Suprapubic skin (tissue), 4 donors: Measurements from ENCODE around the gene SLC8A1. TPM values are rescaled to one million over a fixed set of nuclear protein-coding genes. Genes with fewer than 3 reads are reported as not detected.

Experiments
- DNase-seq, 2 donors: peaks; one replicate each; pipeline ENCODE4 v3.0.0-alpha.2; 2019; ENCODE audit warnings: low spot score in 2 of 2
- H3K27ac ChIP-seq: fragments of 200-600 bp; sonication (generic); one replicate; pipeline ENCODE4 v1.5.1; 2019
- H3K27me3 ChIP-seq: fragments of 200-600 bp; sonication (generic); one replicate; pipeline ENCODE4 v1.5.1; 2019
- H3K36me3 ChIP-seq: fragments of 200-600 bp; sonication (generic); one replicate; pipeline ENCODE4 v1.5.1; 2019
- H3K4me1 ChIP-seq: fragments of 200-600 bp; sonication (generic); one replicate; pipeline ENCODE4 v1.5.1; 2019
- H3K4me3 ChIP-seq: fragments of 200-600 bp; sonication (generic); one replicate; pipeline ENCODE4 v1.5.1; 2019; ENCODE audit warnings: mild to moderate bottlenecking
- H3K9me3 ChIP-seq: fragments of 200-600 bp; sonication (generic); one replicate; pipeline ENCODE4 v1.5.1; 2019
- CTCF ChIP-seq, 2 donors: fragments of 200-600 bp in 1 of 2; fragments of 450-650 bp in 1 of 2; sonication (generic) in 1 of 2; IDR thresholded peaks; one replicate each; pipeline ENCODE4 v1.5.1; 2016 to 2019; ENCODE audit warnings: antibody characterized with exemption in 2 of 2, mild to moderate bottlenecking in 1 of 2, moderate library complexity in 1 of 2
- EP300 ChIP-seq: sonication (generic); formaldehyde crosslinking; IDR thresholded peaks from one replicate; pipeline ENCODE4 v1.6.1; 2017; ENCODE audit warnings: antibody characterized with exemption
- POLR2A ChIP-seq, 2 donors: fragments of 450-650 bp; IDR thresholded peaks; one replicate each; pipeline ENCODE4 v1.6.1; 2017; ENCODE audit warnings: antibody characterized with exemption in 2 of 2, mild to moderate bottlenecking in 2 of 2, moderate library complexity in 2 of 2
- POLR2AphosphoS5 ChIP-seq, 3 donors: sonication (generic); formaldehyde crosslinking; IDR thresholded peaks; one replicate each; pipeline ENCODE4 v1.6.1; 2017; ENCODE audit warnings: antibody characterized with exemption in 3 of 3
- WGBS: methylation state at CpG from one replicate; pipeline ENCODE4 v1.1.5; 2018; 5-methylcytosine and 5-hydroxymethylcytosine counted together
- total RNA-seq, 4 donors: library from RNA; depleted of rRNA; stranded (reverse); fragments of >200 nt; gene quantifications; one replicate each; pipeline ENCODE4 v1.1.0, GENCODE V29; 2016

SLC8A1 gene
- total RNA-seq, 4 donors from 2014 or later, result 2.4 to 14.4 (median 9.9) TPM

GRCh38 chr2:40209761-40210160, 242.1 kb downstream of the SLC8A1 start:
- Histone ChIP-seq H3K4me3 (no peak overlapping the region), H3K36me3 (no peaks in the 10 kb centered on the region), H3K27me3 (no peaks in the 10 kb centered on the region), H3K9me3 (no peaks in the 10 kb centered on the region), H3K4me1 (no peaks in the 10 kb centered on the region), H3K27ac (no peak overlapping the region)
- TF ChIP-seq EP300, result no peak
- TF ChIP-seq POLR2AphosphoS5 (IDR thresholded peaks at IDR 0.05), result no peak
- no peak for TF ChIP-seq CTCF (IDR thresholded peaks at IDR 0.05)
- no peak for TF ChIP-seq POLR2A (IDR thresholded peaks at IDR 0.05)
- no peak for DNase-seq

- DNase-seq, result no peak
- H3K36me3 ChIP-seq, result no peaks in the 10 kb centered on the region
- H3K27me3 ChIP-seq, result no peaks in the 10 kb centered on the region
- no peak overlapping the region for H3K4me3 ChIP-seq
- no peaks in the 10 kb centered on the region for H3K9me3 ChIP-seq
- WGBS, result 81% methylated on average over 1 of the region's 1 CpG
- H3K27ac ChIP-seq, result no peak overlapping the region
- no peaks in the 10 kb centered on the region for H3K4me1 ChIP-seq
- TF ChIP-seq EP300, result no peak
- TF ChIP-seq CTCF (IDR thresholded peaks at IDR 0.05), result no peak
- TF ChIP-seq POLR2AphosphoS5 (IDR thresholded peaks at IDR 0.05), result no peak
- TF ChIP-seq POLR2A (IDR thresholded peaks at IDR 0.05), result no peak
These were observed 243.4 kb downstream of the SLC8A1 start for GRCh38 chr2:40208463-40208862.

- WGBS, result 80% methylated on average over 4 of the region's 4 CpGs
- DNase-seq, result no peak
- no peak overlapping the region for H3K27ac ChIP-seq
- TF ChIP-seq POLR2A (IDR thresholded peaks at IDR 0.05) (no peak), CTCF (IDR thresholded peaks at IDR 0.05) (no peak), POLR2AphosphoS5 (IDR thresholded peaks at IDR 0.05) (no peak), EP300 (no peak)
- no peak overlapping the region for H3K4me3 ChIP-seq
- H3K9me3 ChIP-seq, result no peaks in the 10 kb centered on the region
- H3K36me3 ChIP-seq, result no peaks in the 10 kb centered on the region
- no peaks in the 10 kb centered on the region for H3K4me1 ChIP-seq
- no peaks in the 10 kb centered on the region for H3K27me3 ChIP-seq
These were observed 247.6 kb downstream of the SLC8A1 start for GRCh38 chr2:40204268-40204667.

GRCh38 chr2:40202798-40203400, 249.0 kb downstream of the SLC8A1 start:
- Histone ChIP-seq H3K4me3 (no peak overlapping the region), H3K4me1 (no peaks in the 10 kb centered on the region), H3K9me3 (no peaks in the 10 kb centered on the region), H3K36me3 (no peaks in the 10 kb centered on the region), H3K27ac (no peak overlapping the region), H3K27me3 (no peaks in the 10 kb centered on the region)
- 53% methylated on average over 1 of the region's 1 CpG for WGBS
- TF ChIP-seq CTCF (IDR thresholded peaks at IDR 0.05), result no peak
- TF ChIP-seq POLR2AphosphoS5 (IDR thresholded peaks at IDR 0.05), result no peak
- no peak for TF ChIP-seq EP300
- no peak for TF ChIP-seq POLR2A (IDR thresholded peaks at IDR 0.05)
- DNase-seq, result no peak

- Histone ChIP-seq H3K36me3 (no peaks in the 10 kb centered on the region), H3K4me1 (no peaks in the 10 kb centered on the region), H3K9me3 (no peaks in the 10 kb centered on the region), H3K27ac (no peak overlapping the region), H3K4me3 (no peak overlapping the region), H3K27me3 (no peaks in the 10 kb centered on the region)
- no peak for DNase-seq
- TF ChIP-seq POLR2A (IDR thresholded peaks at IDR 0.05), result no peak
These were observed 250.5 kb downstream of the SLC8A1 start for GRCh38 chr2:40201425-40201824.

- Histone ChIP-seq H3K4me3 (no peak overlapping the region), H3K9me3 (no peaks in the 10 kb centered on the region), H3K27ac (no peak overlapping the region), H3K4me1 (no peaks in the 10 kb centered on the region), H3K27me3 (no peaks in the 10 kb centered on the region), H3K36me3 (no peaks in the 10 kb centered on the region)
- TF ChIP-seq POLR2AphosphoS5 (IDR thresholded peaks at IDR 0.05) (no peak), CTCF (IDR thresholded peaks at IDR 0.05) (no peak), POLR2A (IDR thresholded peaks at IDR 0.05) (no peak), EP300 (no peak)
- no peak for DNase-seq
- 62% methylated on average over 2 of the region's 2 CpGs for WGBS
These were observed 251.4 kb downstream of the SLC8A1 start for GRCh38 chr2:40200366-40200915.
